Muscle layer of duodenum (tissue), 2 donors: ENCODE results near the gene CD274.
A peak's percentile ranks its signal among the peaks of the same experiment; 100 is the strongest.
"Not testable (repeated sequence)": the region's sequence is repeated elsewhere in the genome, so short reads cannot be mapped to it uniquely, and the experiment has no call there.

Experiments used
- H3K27ac ChIP-seq: one replicate; pipeline ENCODE4 v1.7.0; 2013; ENCODE audit warnings: mild to moderate bottlenecking, low read length
- H3K27me3 ChIP-seq: one replicate; pipeline ENCODE4 v1.7.0; 2013; ENCODE audit warnings: low read depth, mild to moderate bottlenecking, control low read depth, low read length
- H3K36me3 ChIP-seq, 2 donors: one replicate each; pipeline ENCODE4 v1.7.0; 2013; ENCODE audit warnings: low read length in 2 of 2, control low read depth in 1 of 2, mild to moderate bottlenecking in 1 of 2; ENCODE audit not compliant: insufficient read depth in 2 of 2, control insufficient read depth in 1 of 2
- H3K4me1 ChIP-seq, 2 donors: one replicate each; pipeline ENCODE4 v1.7.0; 2013; ENCODE audit warnings: low read length in 2 of 2, mild to moderate bottlenecking in 2 of 2, control low read depth in 1 of 2, moderate library complexity in 1 of 2; ENCODE audit not compliant: insufficient read depth in 2 of 2, control insufficient read depth in 1 of 2
- H3K4me3 ChIP-seq, 2 donors: one replicate each; pipeline ENCODE4 v1.7.0; 2013; ENCODE audit warnings: low read length in 2 of 2, low read depth in 1 of 2, mild to moderate bottlenecking in 1 of 2
- H3K9me3 ChIP-seq, 2 donors: one replicate each; pipeline ENCODE4 v1.7.0; 2013; ENCODE audit warnings: low read length in 2 of 2, control low read depth in 1 of 2, mild to moderate bottlenecking in 1 of 2; ENCODE audit not compliant: control insufficient read depth in 1 of 2
- donor health status: healthy.

CD274 gene

GRCh38 chr9:5448461-5449435 is 1.6 kb upstream of the CD274 start:
- Histone ChIP-seq H3K27me3 (no peaks in the 10 kb centered on the region), H3K4me1 (peaks cover 7 to 14% of the 10 kb centered on the region in 2 donors), H3K27ac (peak overlapping the region; percentile 97), H3K9me3 (no peaks in the 10 kb centered on the region), H3K4me3 (peak overlapping the region in 1 of 2 donors; percentile 84), H3K36me3 (no peaks in the 10 kb centered on the region)

- Histone ChIP-seq H3K36me3 (no peaks in the 10 kb centered on the region), H3K27ac (peak overlapping the region; percentile 97)
Measured at GRCh38 chr9:5449521-5450358, 602 bp upstream of the CD274 start.

GRCh38 chr9:5452286-5452609 is 1.9 kb downstream of the CD274 start:
- Histone ChIP-seq H3K36me3 (no peaks in the 10 kb centered on the region), H3K27ac (no peak overlapping the region), H3K27me3 (no peaks in the 10 kb centered on the region), H3K9me3 (no peaks in the 10 kb centered on the region), H3K4me1 (peaks cover 7 to 14% of the 10 kb centered on the region in 2 donors), H3K4me3 (no peak overlapping the region)

More at GRCh38 chr9:5449521-5450358, 602 bp upstream of the CD274 start:
- Histone ChIP-seq H3K4me1 (peaks cover 7 to 14% of the 10 kb centered on the region in 2 donors), H3K4me3 (peak overlapping the region; percentile 80 to 84), H3K27me3 (no peaks in the 10 kb centered on the region), H3K9me3 (no peaks in the 10 kb centered on the region)

- Histone ChIP-seq H3K27me3 (no peaks in the 10 kb centered on the region), H3K27ac (no peak overlapping the region), H3K9me3 (no peaks in the 10 kb centered on the region), H3K4me1 (peaks cover 7 to 14% of the 10 kb centered on the region in 2 donors), H3K4me3 (no peak overlapping the region), H3K36me3 (no peaks in the 10 kb centered on the region)
Measured at GRCh38 chr9:5453004-5453403, 2.7 kb downstream of the CD274 start.

GRCh38 chr9:5453673-5454072 is 3.3 kb downstream of the CD274 start:
- H3K4me3 ChIP-seq = no peak overlapping the region
- H3K36me3 ChIP-seq = no peaks in the 10 kb centered on the region
- H3K27ac ChIP-seq = no peak overlapping the region
- no peaks in the 10 kb centered on the region for H3K27me3 ChIP-seq
- no peaks in the 10 kb centered on the region for H3K9me3 ChIP-seq
- peaks cover 7 to 14% of the 10 kb centered on the region in 2 donors for H3K4me1 ChIP-seq

- H3K27ac ChIP-seq = no peak overlapping the region
Measured at GRCh38 chr9:5455181-5455580, 4.8 kb downstream of the CD274 start.

GRCh38 chr9:5459289-5459829 is 9.0 kb downstream of the CD274 start:
- peaks cover 0 to 4% of the 10 kb centered on the region in 2 donors for H3K36me3 ChIP-seq
- H3K4me3 ChIP-seq = no peak overlapping the region
- H3K27me3 ChIP-seq = no peaks in the 10 kb centered on the region
- H3K27ac ChIP-seq = no peak overlapping the region
- H3K9me3 ChIP-seq = no peaks in the 10 kb centered on the region
- H3K4me1 ChIP-seq = no peaks in the 10 kb centered on the region

More at GRCh38 chr9:5455181-5455580, 4.8 kb downstream of the CD274 start:
- H3K36me3 ChIP-seq = no peaks in the 10 kb centered on the region
- no peaks in the 10 kb centered on the region for H3K27me3 ChIP-seq
- H3K4me3 ChIP-seq = no peak overlapping the region
- H3K4me1 ChIP-seq = peaks cover 7% of the 10 kb centered on the region in 2 donors
- H3K9me3 ChIP-seq = no peaks in the 10 kb centered on the region

GRCh38 chr9:5460157-5460556 is 9.8 kb downstream of the CD274 start:
- H3K27me3 ChIP-seq = no peaks in the 10 kb centered on the region
- no peaks in the 10 kb centered on the region for H3K4me1 ChIP-seq
- peaks cover 0 to 4% of the 10 kb centered on the region in 2 donors for H3K36me3 ChIP-seq
- no peak overlapping the region for H3K4me3 ChIP-seq
- no peak overlapping the region for H3K27ac ChIP-seq
- H3K9me3 ChIP-seq = no peaks in the 10 kb centered on the region

- not testable (repeated sequence) for H3K27ac ChIP-seq, H3K27me3 ChIP-seq, H3K4me1 ChIP-seq, H3K9me3 ChIP-seq, H3K4me3 ChIP-seq
- H3K36me3 ChIP-seq = peaks cover 0 to 13% of the 10 kb centered on the region in 2 donors
Measured at GRCh38 chr9:5464831-5465330, 14.5 kb downstream of the CD274 start.

- Histone ChIP-seq H3K4me3 (no peak overlapping the region), H3K36me3 (peaks cover 0 to 13% of the 10 kb centered on the region in 2 donors), H3K27me3 (no peaks in the 10 kb centered on the region), H3K9me3 (no peaks in the 10 kb centered on the region), H3K4me1 (peaks cover 0 to 8% of the 10 kb centered on the region in 2 donors), H3K27ac (no peak overlapping the region)
Measured at GRCh38 chr9:5466005-5466404, 15.7 kb downstream of the CD274 start.

GRCh38 chr9:5466766-5467165 is 16.4 kb downstream of the CD274 start:
- Histone ChIP-seq H3K4me3 (no peak overlapping the region), H3K4me1 (peaks cover 0 to 8% of the 10 kb centered on the region in 2 donors), H3K27ac (no peak overlapping the region), H3K9me3 (no peaks in the 10 kb centered on the region), H3K27me3 (no peaks in the 10 kb centered on the region), H3K36me3 (peaks cover 0 to 13% of the 10 kb centered on the region in 2 donors)
